H1 (cell line): ENCODE data around the gene STX2. TPM values are rescaled to one million over a fixed set of nuclear protein-coding genes. Genes with fewer than 3 reads are reported as not detected.

Experiments
- ASH2L ChIP-seq: fragments of 200-600, 300-600 bp; sonication (generic); IDR thresholded peaks from one replicate; pipeline ENCODE4 v1.7.1; 2017; ENCODE audit warnings: low read length
- CTBP2 ChIP-seq: IDR thresholded peaks from 2 replicates; pipeline ENCODE4 v1.7.0; 2011; ENCODE audit warnings: borderline replicate concordance, mild to moderate bottlenecking, moderate library complexity, mixed read lengths, low read length; ENCODE audit not compliant: insufficient read depth, insufficient read length
- CTCF ChIP-seq, 3 experiments: IDR thresholded peaks; 1 replicate in 2 of 3; 2 replicates in 1 of 3; pipeline versions ENCODE4 v1.5.1 to v1.6.1; 2011; ENCODE audit warnings: low read length in 3 of 3, mild to moderate bottlenecking in 3 of 3, inconsistent platforms in 2 of 3, low read depth in 1 of 3, moderate library complexity in 1 of 3; ENCODE audit not compliant: insufficient read depth in 1 of 3; ENCODE audit errors: control extremely low read depth in 1 of 3
- MAFK ChIP-seq: IDR thresholded peaks from 2 replicates; pipeline ENCODE4 v1.6.1; 2012; ENCODE audit warnings: low read depth, mild to moderate bottlenecking, improper control_type of control experiment, low read length
- RNF2 ChIP-seq: fragments of 200-900, 300-1000 bp; sonication (generic); IDR thresholded peaks from 2 replicates; pipeline ENCODE4 v1.7.1; 2016; ENCODE audit warnings: borderline replicate concordance, low read depth, mild to moderate bottlenecking, antibody characterized with exemption, low read length; ENCODE audit not compliant: poor library complexity, severe bottlenecking; ENCODE audit errors: missing control alignments
- SIN3A ChIP-seq, 2 experiments: IDR thresholded peaks in 1 of 2; conservative IDR thresholded peaks in 1 of 2; 2 replicates each; pipeline ENCODE4 v1.6.1; 2011 to 2012; ENCODE audit warnings: low read length in 2 of 2, improper control_type of control experiment in 1 of 2, low read depth in 1 of 2, mild to moderate bottlenecking in 1 of 2
- SP2 ChIP-seq: IDR thresholded peaks from 2 replicates; pipeline ENCODE4 v1.6.1; 2012; ENCODE audit warnings: mild to moderate bottlenecking, low read length, inconsistent platforms
- TCF12 ChIP-seq: IDR thresholded peaks from 2 replicates; pipeline ENCODE4 v1.6.1; 2011; ENCODE audit warnings: low read depth, mild to moderate bottlenecking, low read length
- polyA plus RNA-seq, 7 experiments: library from polyadenylated mRNA; depleted of rRNA in 3 of 7; stranded (reverse) in 5 of 7; unstranded in 2 of 7; fragments of >200 nt in 5 of 7; fragments of 200-250 nt in 2 of 7; gene quantifications; 1 replicate in 5 of 7; 2 replicates in 1 of 7; 4 replicates in 1 of 7; pipeline versions ENCODE4 v1.2.1 to v1.2.3, GENCODE V29; 2011 to 2013; ENCODE audit warnings: missing spikeins in 2 of 7, mixed read lengths in 2 of 7
- small RNA-seq: library from polyadenylated mRNA; stranded (forward); fragments of <200 nt; extraction: miRNeasy Mini kit (QIAGEN cat#:217004); gene quantifications from one replicate; pipeline ENCODE3, GENCODE V24; 2013; ENCODE audit not compliant: insufficient read depth
- total RNA-seq: library from RNA; stranded (reverse); fragmentation: NEBNext Ultra II Directional; extraction: Animal tissue kit (Norgen Biotek cat#: 25700); gene quantifications from 2 replicates; pipeline ENCODE4 v1.2.1, GENCODE V29; 2021

The STX2 gene
- total and polyA plus RNA-seq, 2 of the 8 experiments (the other 6 are each of a cell fraction or from before 2014, with no cell fraction given): 20.0 to 26.3 TPM

GRCh38 chr12:130742112-130742511 is 96.9 kb downstream of the STX2 start (continued):
- TF ChIP-seq RNF2 (no peak), SIN3A (conservative IDR thresholded peaks at IDR 0.05 in 1 of 2, IDR thresholded peaks at IDR 0.05 in 1 of 2; ENCODE audit: low read depth in 1 of 2, low read length in 2 of 2) (no peak), TCF12 (no peak), MAFK (no peak), SP2 (no peak), ASH2L (no peak), CTBP2 (no peak), CTCF (IDR thresholded peaks at IDR 0.05; ENCODE audit: control extremely low read depth in 1 of 3, insufficient read depth in 1 of 3, low read depth in 1 of 3, low read length in 3 of 3) (no peak)

Small RNAs within 50 kb of the gene (small RNA-seq; reads per million reads assigned to genes)
- not detected for gene RNU6-1077P

Other genes starting within 250 kb of the STX2 start
- gene RIMBP2, start 123.0 kb downstream of the STX2 start, total RNA-seq: 0.31 and 0.65 TPM in 2 replicates
- gene RIMBP2, start 123.0 kb downstream of the STX2 start, polyA plus RNA-seq (2011; rRNA removed): 0.18 and 0.52 TPM in 2 replicates
- gene RAN, start 32.8 kb upstream of the STX2 start, total RNA-seq: 2,056 and 2,064 TPM in 2 replicates
- gene RAN, start 32.8 kb upstream of the STX2 start, polyA plus RNA-seq (2011; rRNA removed): 1,559 and 2,203 TPM in 2 replicates
- gene ADGRD1, start 114.7 kb upstream of the STX2 start, total RNA-seq: 0.48 and 1.3 TPM in 2 replicates
- 0.36 and 1.1 TPM in 2 replicates for gene ADGRD1, start 114.7 kb upstream of the STX2 start, polyA plus RNA-seq (2011; rRNA removed)